Neural cell (in vitro differentiated cells): ENCODE results near the gene SNPH. TPM values are rescaled to one million over a fixed set of nuclear protein-coding genes. Genes with fewer than 3 reads are reported as not detected.

Experiments
- H2AFZ ChIP-seq: fragments of 200-600, 300-800 bp; sonication (generic), shearing (Covaris generic); 2 replicates; pipeline ENCODE4 v1.6.0; 2014; ENCODE audit warnings: low read depth, mild to moderate bottlenecking, antibody characterized with exemption, low read length, moderate library complexity
- H3F3A ChIP-seq: fragments of 200-600 bp; shearing (Covaris generic); 2 replicates; pipeline ENCODE4 v1.6.1; 2016; ENCODE audit warnings: mild to moderate bottlenecking, moderate library complexity, mixed read lengths, antibody characterized with exemption, low read length; ENCODE audit not compliant: insufficient read depth, poor library complexity, severe bottlenecking
- H3K27ac ChIP-seq: fragments of 200-600, 300-800 bp; sonication (generic), shearing (Covaris generic); 2 replicates; pipeline ENCODE4 v1.5.1; 2014; ENCODE audit warnings: mild to moderate bottlenecking, low read length, moderate library complexity
- H3K27me3 ChIP-seq: fragments of 300-800, 200-600 bp; sonication (generic), shearing (Covaris generic); 2 replicates; pipeline ENCODE4 v1.6.0; 2014; ENCODE audit warnings: mild to moderate bottlenecking, low read depth, low read length, moderate library complexity; ENCODE audit not compliant: insufficient read depth
- H3K36me3 ChIP-seq: fragments of 300-800, 200-600 bp; sonication (generic), shearing (Covaris generic); 2 replicates; pipeline ENCODE4 v1.5.1; 2014; ENCODE audit warnings: mild to moderate bottlenecking, antibody characterized with exemption, low read length, moderate library complexity; ENCODE audit not compliant: insufficient read depth
- H3K4me2 ChIP-seq: fragments of 300-800, 200-600 bp; sonication (generic), shearing (Covaris generic); 2 replicates; pipeline ENCODE4 v1.6.0; 2014; ENCODE audit warnings: mild to moderate bottlenecking, low read length
- H3K4me3 ChIP-seq: fragments of 300-800, 200-600 bp; sonication (generic), shearing (Covaris generic); 2 replicates; pipeline ENCODE4 v1.5.1; 2014; ENCODE audit warnings: mild to moderate bottlenecking, low read length, moderate library complexity
- H3K79me2 ChIP-seq: fragments of 200-600 bp; shearing (Covaris generic); replicated peaks from 2 replicates; pipeline ENCODE4 v1.6.0; 2014; ENCODE audit warnings: mild to moderate bottlenecking, low read length, moderate library complexity; ENCODE audit not compliant: insufficient read depth
- H3K9ac ChIP-seq: fragments of 300-800, 200-600 bp; sonication (generic), shearing (Covaris generic); 2 replicates; pipeline ENCODE4 v1.6.1; 2016; ENCODE audit warnings: mild to moderate bottlenecking, low read length, mixed read lengths
- H3K9me2 ChIP-seq: fragments of 200-600 bp; shearing (Covaris generic); 2 replicates; pipeline ENCODE4 v1.6.1; 2016; ENCODE audit warnings: mild to moderate bottlenecking, low read length, mixed read lengths; ENCODE audit not compliant: insufficient read depth
- H3K9me3 ChIP-seq: fragments of 200-600, 300-800 bp; sonication (generic), shearing (Covaris generic); 2 replicates; pipeline ENCODE4 v1.6.1; 2016; ENCODE audit warnings: mild to moderate bottlenecking, mixed run types, low read length, moderate library complexity, mixed read lengths
- H4K20me1 ChIP-seq: fragments of 200-600 bp; shearing (Covaris generic); 2 replicates; pipeline ENCODE4 v1.6.1; 2016; ENCODE audit warnings: mild to moderate bottlenecking, mixed run types; ENCODE audit not compliant: insufficient read depth
- CTCF ChIP-seq: fragments of 450-650 bp; IDR thresholded peaks from 2 replicates; pipeline ENCODE4 v1.5.1; 2014; ENCODE audit warnings: antibody characterized with exemption, mild to moderate bottlenecking, moderate library complexity; ENCODE audit not compliant: poor library complexity, severe bottlenecking
- EP300 ChIP-seq: fragments of 450-650 bp; conservative IDR thresholded peaks from 2 replicates; pipeline ENCODE4 v1.6.1; 2014; ENCODE audit warnings: antibody characterized with exemption, mild to moderate bottlenecking, moderate library complexity; ENCODE audit not compliant: poor library complexity, severe bottlenecking
- EZH2 ChIP-seq: fragments of 200-600, 300-800 bp; shearing (Covaris generic), sonication (generic); IDR thresholded peaks from 2 replicates; pipeline ENCODE4 v1.6.1; 2014; ENCODE audit warnings: antibody characterized with exemption, low read length, borderline replicate concordance, mild to moderate bottlenecking; ENCODE audit not compliant: insufficient read depth, poor library complexity, severe bottlenecking
- MXI1 ChIP-seq: fragments of 450-650 bp; conservative IDR thresholded peaks from 2 replicates; pipeline ENCODE4 v1.6.1; 2014; ENCODE audit warnings: antibody characterized with exemption, mild to moderate bottlenecking; ENCODE audit not compliant: poor library complexity, severe bottlenecking
- POLR2AphosphoS5 ChIP-seq: IDR thresholded peaks from 2 replicates; pipeline ENCODE4 v1.6.1; 2012
- RAD21 ChIP-seq: fragments of 450-650 bp; conservative IDR thresholded peaks from 2 replicates; pipeline ENCODE4 v1.6.1; 2014; ENCODE audit warnings: antibody characterized with exemption, mild to moderate bottlenecking, moderate library complexity
- REST ChIP-seq: IDR thresholded peaks from 2 replicates; pipeline ENCODE4 v1.6.1; 2012; ENCODE audit warnings: borderline replicate concordance
- SMC3 ChIP-seq: fragments of 450-650 bp; conservative IDR thresholded peaks from 2 replicates; pipeline ENCODE4 v1.6.1; 2014; ENCODE audit warnings: antibody characterized with exemption, mild to moderate bottlenecking, moderate library complexity; ENCODE audit not compliant: poor library complexity
- TAF1 ChIP-seq: IDR thresholded peaks from 2 replicates; pipeline ENCODE4 v1.6.1; 2012; ENCODE audit warnings: low read depth
- polyA plus RNA-seq: library from polyadenylated mRNA; depleted of rRNA; stranded (reverse); fragments of >200 nt; gene quantifications from 2 replicates; pipeline ENCODE4 v1.2.3, GENCODE V29; 2014

SNPH gene
- polyA plus RNA-seq, 1 donor from 2014 or later = 25.6 TPM

- TF ChIP-seq REST (no peak), EP300 (no peak), TAF1 (no peak), RAD21 (no peak), MXI1 (no peak), SMC3 (no peak), EZH2 (no peak), CTCF (no peak), POLR2AphosphoS5 (no peak)
- Histone ChIP-seq H2AFZ (no peak overlapping the region), H3K79me2 (no peaks in the 10 kb centered on the region), H3K4me3 (no peak overlapping the region), H3K36me3 (peaks cover 6% of the 10 kb centered on the region), H3K27me3 (no peaks in the 10 kb centered on the region), H3F3A (no peaks in the 10 kb centered on the region), H3K9ac (no peak overlapping the region), H3K9me2 (no peaks in the 10 kb centered on the region), H3K4me2 (no peak overlapping the region), H3K27ac (no peak overlapping the region), H4K20me1 (no peaks in the 10 kb centered on the region), H3K9me3 (no peaks in the 10 kb centered on the region)
Observed at GRCh38 chr20:1274485-1275311, 8.6 kb downstream of the SNPH start.

GRCh38 chr20:1275919-1276318, 9.8 kb downstream of the SNPH start:
- peaks cover 6% of the 10 kb centered on the region for H3K36me3 ChIP-seq
- no peak overlapping the region for H3K4me3 ChIP-seq
- no peaks in the 10 kb centered on the region for H4K20me1 ChIP-seq
- H3K27ac ChIP-seq = no peak overlapping the region
- no peak overlapping the region for H3K9ac ChIP-seq
- no peaks in the 10 kb centered on the region for H3K9me3 ChIP-seq
- no peaks in the 10 kb centered on the region for H3K79me2 ChIP-seq
- H3K9me2 ChIP-seq = no peaks in the 10 kb centered on the region
- no peaks in the 10 kb centered on the region for H3F3A ChIP-seq
- no peak overlapping the region for H3K4me2 ChIP-seq
- no peak overlapping the region for H2AFZ ChIP-seq
- H3K27me3 ChIP-seq = no peaks in the 10 kb centered on the region
- TF ChIP-seq TAF1 = no peak
- TF ChIP-seq REST = no peak
- no peak for TF ChIP-seq RAD21
- no peak for TF ChIP-seq SMC3
- TF ChIP-seq MXI1 = no peak
- TF ChIP-seq EZH2 = no peak
- TF ChIP-seq CTCF = no peak
- TF ChIP-seq EP300 = no peak
- no peak for TF ChIP-seq POLR2AphosphoS5
